DMS 273 (cell line): ENCODE data around the gene LY6G6F.

Source experiments
- DNase-seq: peaks from one replicate; lab custom pipeline; 2025; ENCODE audit not compliant: unreplicated experiment; lab: John Stamatoyannopoulos, UW

LY6G6F gene

GRCh38 chr6:31706599-31706998 is at the start of gene LY6G6F:
Gene LY6G6F, plus strand, starts transcription at chr6:31706866. Its CDS starts 41 bp downstream, at chr6:31706907.
- no peak for DNase-seq

GRCh38 chr6:31657406-31658157 is 49.1 kb upstream of the LY6G6F start:
- DNase-seq: no peak

GRCh38 chr6:31658158-31658688 is 48.4 kb upstream of the LY6G6F start:
- DNase-seq: no peak

- no peak for DNase-seq
These were observed 47.5 kb upstream of the LY6G6F start for GRCh38 chr6:31658983-31659648.

- DNase-seq: no peak
These were observed 46.9 kb upstream of the LY6G6F start for GRCh38 chr6:31659649-31660380.

GRCh38 chr6:31660381-31661261 is 46.0 kb upstream of the LY6G6F start, which contains the start of gene C6orf47:
Gene C6orf47, minus strand, starts transcription at chr6:31660778. Its CDS starts 831 bp downstream, at chr6:31659947.
- peak; percentile 95 for DNase-seq

- DNase-seq: no peak
These were observed 45.2 kb upstream of the LY6G6F start for GRCh38 chr6:31661262-31662123.

- no peak for DNase-seq
These were observed 44.4 kb upstream of the LY6G6F start for GRCh38 chr6:31662124-31662723.

GRCh38 chr6:31663126-31663960 is 43.3 kb upstream of the LY6G6F start:
- DNase-seq: no peak

GRCh38 chr6:31663961-31664789 is 42.5 kb upstream of the LY6G6F start:
- peak; percentile 70 for DNase-seq

- peak; percentile 98 for DNase-seq
These were observed 41.7 kb upstream of the LY6G6F start, which contains the start of gene GPANK1 for GRCh38 chr6:31664790-31665500. Gene GPANK1, minus strand, starts transcription at chr6:31664997. Its CDS starts 519 bp downstream, at chr6:31664478.

- DNase-seq: peak; percentile 99
These were observed 40.9 kb upstream of the LY6G6F start, which contains the start of gene CSNK2B for GRCh38 chr6:31665501-31666336. Gene CSNK2B, plus strand, starts transcription at chr6:31666080. Its CDS starts 752 bp downstream, at chr6:31666832.

- DNase-seq: no peak
These were observed 40.2 kb upstream of the LY6G6F start for GRCh38 chr6:31666337-31666965.

- no peak for DNase-seq
These were observed 37.0 kb upstream of the LY6G6F start, which contains the start of gene LY6G5B for GRCh38 chr6:31669676-31670075. Gene LY6G5B, plus strand, starts transcription at chr6:31669976. Its CDS starts 975 bp downstream, at chr6:31670951.

GRCh38 chr6:31676322-31676903 is 30.3 kb upstream of the LY6G6F start:
- no peak for DNase-seq
